A673 (cell line): Measurements from ENCODE around the gene GSKIP.

Experiments used
- EZH2 ChIP-seq: fragments of 200-600 bp; sonication (generic); IDR thresholded peaks from 2 replicates; pipeline ENCODE4 v1.6.1; 2017; ENCODE audit warnings: borderline replicate concordance, low read depth, mild to moderate bottlenecking, mixed read lengths, antibody characterized with exemption, low read length; ENCODE audit not compliant: poor library complexity, severe bottlenecking
- TF ChIP-seq, protein P1 (sequence below): fragments of 300-800, 200-600 bp; sonication (generic); conservative IDR thresholded peaks from 2 replicates; pipeline ENCODE4 v1.5.1; 2017; ENCODE audit warnings: low read depth, mild to moderate bottlenecking, antibody characterized with exemption, low read length, moderate library complexity, mixed read lengths

DNA sequence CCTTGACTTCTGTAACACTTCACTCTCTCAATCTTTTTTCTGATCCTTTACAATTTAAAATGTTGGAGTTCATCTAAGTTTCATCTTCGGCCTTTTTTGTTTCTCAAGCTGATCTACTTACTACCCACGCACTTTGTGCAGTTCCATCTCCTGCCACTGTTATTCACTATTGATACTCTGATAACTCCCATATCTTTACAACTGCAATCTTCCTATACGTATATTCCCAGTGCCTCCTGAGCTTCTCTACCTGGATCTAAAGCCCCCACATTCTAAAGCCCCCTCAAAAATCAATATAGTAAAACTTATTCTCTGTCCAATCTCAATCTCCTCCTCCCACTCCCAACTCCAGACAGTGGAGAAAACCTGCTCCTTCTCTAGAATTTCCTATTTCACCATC lies 6.1 kb upstream of the GSKIP start:
- TF ChIP-seq, protein P1, sequence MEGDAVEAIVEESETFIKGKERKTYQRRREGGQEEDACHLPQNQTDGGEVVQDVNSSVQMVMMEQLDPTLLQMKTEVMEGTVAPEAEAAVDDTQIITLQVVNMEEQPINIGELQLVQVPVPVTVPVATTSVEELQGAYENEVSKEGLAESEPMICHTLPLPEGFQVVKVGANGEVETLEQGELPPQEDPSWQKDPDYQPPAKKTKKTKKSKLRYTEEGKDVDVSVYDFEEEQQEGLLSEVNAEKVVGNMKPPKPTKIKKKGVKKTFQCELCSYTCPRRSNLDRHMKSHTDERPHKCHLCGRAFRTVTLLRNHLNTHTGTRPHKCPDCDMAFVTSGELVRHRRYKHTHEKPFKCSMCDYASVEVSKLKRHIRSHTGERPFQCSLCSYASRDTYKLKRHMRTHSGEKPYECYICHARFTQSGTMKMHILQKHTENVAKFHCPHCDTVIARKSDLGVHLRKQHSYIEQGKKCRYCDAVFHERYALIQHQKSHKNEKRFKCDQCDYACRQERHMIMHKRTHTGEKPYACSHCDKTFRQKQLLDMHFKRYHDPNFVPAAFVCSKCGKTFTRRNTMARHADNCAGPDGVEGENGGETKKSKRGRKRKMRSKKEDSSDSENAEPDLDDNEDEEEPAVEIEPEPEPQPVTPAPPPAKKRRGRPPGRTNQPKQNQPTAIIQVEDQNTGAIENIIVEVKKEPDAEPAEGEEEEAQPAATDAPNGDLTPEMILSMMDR = no peak
- no peak for TF ChIP-seq EZH2
